Transverse colon (tissue), 4 donors: ENCODE measurements around the gene HSPG2. TPM values are rescaled to one million over a fixed set of nuclear protein-coding genes. Genes with fewer than 3 reads are reported as not detected.
A peak's percentile ranks its signal among the peaks of the same experiment; 100 is the strongest.

ENCODE experiments used
- DNase-seq: peaks from one replicate; pipeline ENCODE4 v3.0.0-alpha.2; 2019
- H3K27ac ChIP-seq, 4 donors: fragments of 200-600 bp; sonication (generic); 2 replicates each; pipeline ENCODE4 v1.5.1; 2016 to 2018; ENCODE audit warnings: inconsistent platforms in 4 of 4
- H3K27me3 ChIP-seq: fragments of 200-600 bp; sonication (generic); 2 replicates; pipeline ENCODE4 v1.5.1; 2017; ENCODE audit warnings: inconsistent platforms
- H3K36me3 ChIP-seq, 4 donors: fragments of 200-600 bp; sonication (generic); 2 replicates each; pipeline ENCODE4 v1.5.1; 2017 to 2019; ENCODE audit warnings: inconsistent platforms in 4 of 4
- H3K4me1 ChIP-seq, 4 donors: fragments of 200-600 bp; sonication (generic); 2 replicates each; pipeline ENCODE4 v1.5.1; 2017 to 2020; ENCODE audit warnings: inconsistent platforms in 4 of 4
- H3K4me3 ChIP-seq, 4 donors: fragments of 200-600 bp; sonication (generic); 1 replicate in 1 of 4; 2 replicates in 3 of 4; pipeline versions ENCODE4 v1.5.1 to v1.6.1; 2017 to 2019; ENCODE audit warnings: inconsistent platforms in 4 of 4
- H3K9me3 ChIP-seq, 2 donors: fragments of 200-600 bp; sonication (generic); 2 replicates each; pipeline ENCODE4 v1.5.1; 2017 to 2019; ENCODE audit warnings: inconsistent platforms in 2 of 2
- CTCF ChIP-seq, 5 experiments: fragments of 200-600 bp in 3 of 5; fragments of 450-650 bp in 2 of 5; sonication (generic) in 3 of 5; IDR thresholded peaks; 1 replicate in 2 of 5; 2 replicates in 3 of 5; pipeline ENCODE4 v1.5.1; 2016 to 2017; ENCODE audit warnings: antibody characterized with exemption in 5 of 5, inconsistent platforms in 3 of 5, mild to moderate bottlenecking in 2 of 5, moderate library complexity in 1 of 5
- EP300 ChIP-seq: sonication (generic); formaldehyde crosslinking; IDR thresholded peaks from one replicate; pipeline ENCODE4 v1.6.1; 2017; ENCODE audit warnings: antibody characterized with exemption, low read depth
- POLR2A ChIP-seq: fragments of 450-650 bp; IDR thresholded peaks from one replicate; pipeline ENCODE4 v1.6.1; 2016; ENCODE audit warnings: antibody characterized with exemption, mild to moderate bottlenecking, moderate library complexity
- POLR2AphosphoS5 ChIP-seq, 3 donors: sonication (generic); formaldehyde crosslinking; IDR thresholded peaks; one replicate each; pipeline ENCODE4 v1.6.1; 2016; ENCODE audit warnings: antibody characterized with exemption in 3 of 3
- WGBS, 2 donors: methylation state at CpG; one replicate each; pipeline ENCODE4 v1.1.5; 2018; ENCODE audit warnings: low coverage in 1 of 2; 5-methylcytosine and 5-hydroxymethylcytosine counted together
- in situ Hi-C, 4 donors: fragments of 200-750 bp; cut with MboI; loops; one replicate each; pipeline versions ENCODE4 v1.15.0 to v1.15.1; 2017; ENCODE audit warnings: low sequenced_read_pairs in 3 of 4, low pct_ligation_motif_present in 1 of 4, low pct_unique_long_range_greater_than_20kb in 1 of 4
- intact Hi-C: fragments of 100-400 bp; cut with DNase I; formaldehyde crosslinking; loops from one replicate; pipeline ENCODE4 v1.15.1; 2023; ENCODE audit warnings: low total_unique reads
- total RNA-seq, 4 donors: library from RNA; depleted of rRNA; stranded (reverse); fragments of >200 nt; gene quantifications; one replicate each; pipeline ENCODE4 v1.1.0, GENCODE V29; 2016

The HSPG2 gene
- total RNA-seq, 4 donors from 2014 or later = 107 to 343 (median 228) TPM

GRCh38 chr1:21820597-21821232 is 116.4 kb downstream of the HSPG2 start:
- H3K27me3 ChIP-seq = no peaks in the 10 kb centered on the region
- intact Hi-C loops = no loop called here
- no peaks in the 10 kb centered on the region for H3K9me3 ChIP-seq
- TF ChIP-seq POLR2AphosphoS5 (IDR thresholded peaks at IDR 0.05) (no peak), POLR2A (no peak), CTCF (IDR thresholded peaks at IDR 0.05) (no peak), EP300 (no peak)
- H3K4me1 ChIP-seq = peaks cover 0 to 3% (median 0%) of the 10 kb centered on the region in 4 donors
- WGBS, 2 donors = 93% methylated on average over 9 of the region's 9 CpGs; no CpG with 5 or more reads in 1 of the 2 donors
- in situ Hi-C loops = no loop called here
- DNase-seq = no peak
- peaks cover 0 to 4% (median 2%) of the 10 kb centered on the region in 4 donors for H3K36me3 ChIP-seq
- H3K27ac ChIP-seq = no peak overlapping the region
- H3K4me3 ChIP-seq = no peak overlapping the region

- peak; percentile 67 for DNase-seq
- intact Hi-C loops = no loop called here
- Histone ChIP-seq H3K36me3 (no peaks in the 10 kb centered on the region), H3K27me3 (peaks cover 10% of the 10 kb centered on the region), H3K9me3 (no peaks in the 10 kb centered on the region), H3K4me3 (no peak overlapping the region), H3K4me1 (peaks cover 3 to 7% (median 5%) of the 10 kb centered on the region in 4 donors), H3K27ac (no peak overlapping the region)
- TF ChIP-seq EP300 = no peak
- no peak for TF ChIP-seq CTCF (IDR thresholded peaks at IDR 0.05)
- TF ChIP-seq POLR2AphosphoS5 (IDR thresholded peaks at IDR 0.05) = no peak
- 18 to 67% methylated on average over 1 to 10 of the region's 10 CpGs for WGBS, 2 donors
- in situ Hi-C loops = no loop called here
Measured at GRCh38 chr1:21818656-21819055, 118.5 kb downstream of the HSPG2 start.

- intact Hi-C loops = no loop called here
- Histone ChIP-seq H3K27me3 (peaks cover 20% of the 10 kb centered on the region), H3K4me3 (no peak overlapping the region), H3K4me1 (peaks cover 3 to 7% (median 5%) of the 10 kb centered on the region in 4 donors), H3K27ac (no peak overlapping the region), H3K36me3 (no peaks in the 10 kb centered on the region), H3K9me3 (no peaks in the 10 kb centered on the region)
- 70 to 76% methylated on average over 3 to 8 of the region's 8 CpGs for WGBS, 2 donors
- in situ Hi-C loops = no loop called here
- TF ChIP-seq POLR2AphosphoS5 (IDR thresholded peaks at IDR 0.05) (no peak), CTCF (IDR thresholded peaks at IDR 0.05) (no peak), POLR2A (no peak), EP300 (no peak)
- no peak for DNase-seq
Measured at GRCh38 chr1:21816602-21817302, 120.4 kb downstream of the HSPG2 start.

- H3K36me3 ChIP-seq = no peaks in the 10 kb centered on the region
- TF ChIP-seq POLR2AphosphoS5 (IDR thresholded peaks at IDR 0.05) = no peak
- TF ChIP-seq POLR2A = no peak
- no peak for TF ChIP-seq CTCF (IDR thresholded peaks at IDR 0.05)
- TF ChIP-seq EP300 = no peak
- 84 to 100% methylated on average over 1 to 12 of the region's 12 CpGs for WGBS, 2 donors
- intact Hi-C loops = no loop called here
- DNase-seq = peak; percentile 17
- H3K4me1 ChIP-seq = peaks cover 3 to 7% (median 5%) of the 10 kb centered on the region in 4 donors
- H3K27me3 ChIP-seq = peaks cover 20% of the 10 kb centered on the region
- in situ Hi-C loops = no loop called here
- no peak overlapping the region for H3K27ac ChIP-seq
- no peaks in the 10 kb centered on the region for H3K9me3 ChIP-seq
- no peak overlapping the region for H3K4me3 ChIP-seq
Measured at GRCh38 chr1:21815724-21816321, 121.3 kb downstream of the HSPG2 start.
